Gastrocnemius medialis (tissue), 4 donors: Measurements from ENCODE around the gene TOPORS. TPM values are rescaled to one million over a fixed set of nuclear protein-coding genes. Genes with fewer than 3 reads are reported as not detected.

Experiments used
- ATAC-seq, 2 donors: fragments of 150-250 bp; one replicate each; pipeline ENCODE4 v1.9.1; 2016
- DNase-seq, 2 donors: peaks; one replicate each; pipeline ENCODE4 v3.0.0-alpha.2; 2019
- H3K27ac ChIP-seq, 4 donors: fragments of 200-600 bp; sonication (generic); 1 replicate in 1 of 4; 2 replicates in 3 of 4; pipeline ENCODE4 v1.5.1; 2016 to 2018; ENCODE audit warnings: mild to moderate bottlenecking in 2 of 4, moderate library complexity in 1 of 4
- H3K27me3 ChIP-seq, 3 donors: fragments of 200-600 bp; sonication (generic) in 2 of 3; 1 replicate in 1 of 3; 2 replicates in 2 of 3; pipeline versions ENCODE4 v1.5.1 to v1.6.0; 2016 to 2019; ENCODE audit warnings: mild to moderate bottlenecking in 1 of 3, moderate library complexity in 1 of 3
- H3K36me3 ChIP-seq, 2 donors: fragments of 200-600 bp; sonication (generic) in 1 of 2; one replicate each; pipeline ENCODE4 v1.5.1; 2017 to 2018
- H3K4me1 ChIP-seq, 2 donors: fragments of 200-600 bp; sonication (generic) in 1 of 2; one replicate each; pipeline ENCODE4 v1.5.1; 2016 to 2017; ENCODE audit warnings: mild to moderate bottlenecking in 2 of 2
- H3K4me3 ChIP-seq, 4 donors: fragments of 200-600 bp; sonication (generic) in 3 of 4; 1 replicate in 1 of 4; 2 replicates in 3 of 4; pipeline ENCODE4 v1.5.1; 2016 to 2019; ENCODE audit warnings: mild to moderate bottlenecking in 2 of 4
- H3K9me3 ChIP-seq, 3 donors: fragments of 200-600 bp; sonication (generic) in 2 of 3; 1 replicate in 1 of 3; 2 replicates in 2 of 3; pipeline ENCODE4 v1.5.1; 2016 to 2019
- CTCF ChIP-seq, 5 experiments: fragments of 450-650 bp in 3 of 5; fragments of 200-600 bp in 2 of 5; sonication (generic) in 2 of 5; IDR thresholded peaks in 4 of 5; conservative IDR thresholded peaks in 1 of 5; 1 replicate in 4 of 5; 2 replicates in 1 of 5; pipeline ENCODE4 v1.5.1; 2016 to 2019; ENCODE audit warnings: antibody characterized with exemption in 5 of 5, mild to moderate bottlenecking in 3 of 5, moderate library complexity in 3 of 5
- POLR2A ChIP-seq, 2 donors: fragments of 450-650 bp; IDR thresholded peaks; one replicate each; pipeline ENCODE4 v1.6.1; 2017; ENCODE audit warnings: antibody characterized with exemption in 2 of 2, mild to moderate bottlenecking in 2 of 2, moderate library complexity in 2 of 2
- in situ Hi-C, 4 donors: fragments of 200-750 bp; cut with MboI; loops; one replicate each; pipeline versions ENCODE4 v1.15.0 to v1.8.0; 2017; ENCODE audit warnings: low sequenced_read_pairs in 4 of 4
- intact Hi-C: fragments of 100-400 bp; cut with DNase I; formaldehyde crosslinking; loops from one replicate; pipeline ENCODE4 v1.15.1; 2023; ENCODE audit warnings: low total_unique reads
- total RNA-seq, 4 donors: library from RNA; depleted of rRNA; stranded (reverse); fragments of >200 nt; gene quantifications; one replicate each; pipeline versions ENCODE4 v1.1.0 to v1.2.3, GENCODE V29; 2016

Gene TOPORS
- total RNA-seq, 4 donors from 2014 or later = 7.7 to 15.2 (median 14.5) TPM

DNA sequence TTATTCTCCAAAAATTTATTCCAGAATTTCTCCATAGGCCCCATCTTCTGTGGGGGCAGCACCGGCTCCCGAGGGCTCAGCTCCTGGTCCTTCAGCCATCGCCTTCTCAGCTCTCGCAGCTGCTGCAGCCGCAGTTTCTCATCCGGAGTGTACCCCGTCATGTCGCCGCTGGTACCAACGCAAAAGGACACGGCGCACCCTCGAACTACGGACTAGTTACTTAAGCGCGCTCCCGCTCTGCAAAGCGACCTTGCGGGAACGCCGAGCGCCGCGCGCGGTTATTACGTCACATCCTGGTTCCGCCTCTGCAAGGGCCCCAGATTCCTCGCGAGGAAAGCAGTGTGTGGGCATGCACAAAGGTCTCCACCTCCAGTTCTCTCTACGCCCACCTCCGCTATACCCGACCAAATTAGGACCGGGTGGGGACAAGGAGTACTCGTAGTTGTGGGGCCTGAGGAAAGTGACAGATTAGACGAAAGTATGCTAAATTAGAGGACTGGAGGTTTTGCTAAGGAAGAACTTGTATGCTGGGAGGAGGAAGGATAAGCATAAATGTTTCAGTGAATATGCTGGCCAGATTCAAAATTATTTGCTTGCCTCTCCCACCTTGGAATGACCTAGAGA, 20.6 kb upstream of the TOPORS start, which contains the start of gene NDUFB6:
TSS of gene NDUFB6 (minus strand) at position 260 of the 624 bp plus-strand sequence. CDS start at position 161, 99 bp downstream.
- intact Hi-C loops = loop anchor here (1.0 to 2.0 kb wide), 5 partner anchors 21 to 428 kb away; partner anchors contain the start of genes APTX, RIGI, SMIM27 and TOPORS
- ATAC-seq = peak; percentile 96 to 97

DNA sequence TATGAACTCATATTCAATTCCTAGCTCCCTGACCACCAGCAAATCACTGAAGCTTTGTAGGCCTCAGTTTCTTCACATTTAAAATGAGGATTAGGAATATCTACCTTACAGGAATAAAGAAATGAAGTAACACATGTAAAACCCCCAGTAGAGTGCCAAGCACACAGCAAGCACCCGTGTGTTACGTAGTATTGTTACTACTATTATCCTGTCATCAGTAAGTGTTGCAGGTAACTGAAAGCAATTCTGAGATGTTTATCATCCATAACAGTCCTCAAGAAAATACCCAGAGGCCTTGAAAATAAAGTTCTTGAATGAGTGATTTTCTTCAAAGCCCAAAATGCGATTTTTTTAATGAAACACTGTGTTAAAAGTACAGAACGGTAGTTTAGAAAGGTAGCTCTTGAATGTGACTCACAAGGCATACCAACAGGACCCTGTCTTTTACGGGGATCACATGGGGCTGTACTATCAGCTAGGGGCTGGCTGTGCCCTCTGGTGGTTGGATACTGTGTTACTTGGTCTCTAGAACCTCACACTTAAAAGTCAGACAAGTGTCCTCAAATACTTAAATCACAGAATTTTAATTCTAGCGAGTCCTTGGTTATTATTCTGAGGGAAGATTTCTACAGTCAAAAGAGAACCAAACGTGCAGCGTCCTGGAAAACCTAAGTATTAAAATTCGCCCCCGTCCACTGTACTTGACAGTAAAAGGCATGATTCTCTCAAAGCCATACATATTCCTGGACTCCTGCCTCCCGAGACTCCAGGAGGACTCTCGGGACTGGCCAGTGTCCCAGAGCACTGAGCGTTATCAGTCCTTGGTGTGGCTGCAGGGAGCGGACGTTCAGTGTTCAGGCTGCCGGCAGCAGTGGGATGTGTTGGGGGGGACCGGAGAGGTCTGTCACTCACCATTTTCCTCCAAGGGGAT, 19.8 kb upstream of the TOPORS start:
- H3K4me1 ChIP-seq = peaks cover 13 to 16% of the 10 kb centered on the region in 2 donors
- H3K27me3 ChIP-seq = no peaks in the 10 kb centered on the region
- H3K9me3 ChIP-seq = no peaks in the 10 kb centered on the region
- TF ChIP-seq CTCF (IDR thresholded peaks at IDR 0.05 in 4 of 5, conservative IDR thresholded peaks at IDR 0.05 in 1 of 5) (peak; percentile 33 to 60 (median 53)), POLR2A (IDR thresholded peaks at IDR 0.05) (no peak)
- peak; percentile 23 to 48 for DNase-seq
- in situ Hi-C loops (loop anchor here in 1 of 4 donors (5.0 kb wide), 1 partner anchor 430 kb away; the partner anchor contains the start of gene APTX), intact Hi-C loops (loop anchor here (2.0 kb wide), 2 partner anchors 45 to 193 kb away; partner anchors contain the start of gene RIGI)
- peak overlapping the region; percentile 75 to 96 (median 86) for H3K4me3 ChIP-seq
- peak overlapping the region; percentile 86 to 95 (median 87) for H3K27ac ChIP-seq
- no peaks in the 10 kb centered on the region for H3K36me3 ChIP-seq
- ATAC-seq = peak; percentile 79 to 82

More for the DNA sequence above, 20.6 kb upstream of the TOPORS start, which contains the start of gene NDUFB6:
- TF ChIP-seq CTCF (IDR thresholded peaks at IDR 0.05 in 4 of 5, conservative IDR thresholded peaks at IDR 0.05 in 1 of 5) (no peak), POLR2A (IDR thresholded peaks at IDR 0.05) (peak; percentile 58 to 59)
- H3K27ac ChIP-seq = peak within 1 kb of the TSS; percentile 86 to 95 (median 87)
- H3K27me3 ChIP-seq = no peaks in the 10 kb centered on the region
- peak; percentile 83 to 89 for DNase-seq
- no peaks in the 10 kb centered on the region for H3K36me3 ChIP-seq
- H3K4me3 ChIP-seq = peak within 1 kb of the TSS; percentile 75 to 96 (median 86)
- no peaks in the 10 kb centered on the region for H3K9me3 ChIP-seq
- peaks cover 13 to 16% of the 10 kb centered on the region in 2 donors for H3K4me1 ChIP-seq
- in situ Hi-C loops = loop anchor here in 1 of 4 donors (5.0 kb wide), 1 partner anchor 429 kb away; the partner anchor contains the start of gene APTX

DNA sequence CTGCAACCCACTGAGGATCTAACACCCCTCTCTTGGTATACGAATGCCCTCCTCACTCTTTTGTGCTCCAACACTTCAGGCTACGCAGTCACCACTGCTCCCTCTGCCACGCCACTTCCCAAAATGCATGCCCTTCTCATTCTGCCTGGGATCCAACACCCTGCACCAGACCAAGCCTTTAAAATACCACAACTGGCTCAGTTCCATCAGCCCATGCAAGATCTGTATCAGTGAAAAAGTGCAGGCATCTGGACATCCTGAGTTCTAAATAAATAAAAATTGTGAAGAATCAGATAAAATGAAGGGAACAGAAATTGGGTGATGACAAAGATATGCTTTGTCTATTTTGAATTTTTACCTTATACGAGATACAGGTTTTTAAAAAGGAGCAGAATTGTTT, 17.9 kb upstream of the TOPORS start:
- peaks cover 0 to 16% of the 10 kb centered on the region in 2 donors for H3K36me3 ChIP-seq
- H3K9me3 ChIP-seq = no peaks in the 10 kb centered on the region
- no peak overlapping the region for H3K4me3 ChIP-seq
- in situ Hi-C loops = loop anchor here in 1 of 4 donors (5.0 kb wide), 1 partner anchor 432 kb away; the partner anchor contains the start of gene APTX
- no peak for DNase-seq
- TF ChIP-seq POLR2A (IDR thresholded peaks at IDR 0.05) (no peak), CTCF (IDR thresholded peaks at IDR 0.05 in 4 of 5, conservative IDR thresholded peaks at IDR 0.05 in 1 of 5) (no peak)
- intact Hi-C loops = no loop called here
- peaks cover 13 to 16% of the 10 kb centered on the region in 2 donors for H3K4me1 ChIP-seq
- no peaks in the 10 kb centered on the region for H3K27me3 ChIP-seq
- no peak for ATAC-seq
- peak overlapping the region in 1 of 4 donors; percentile 11 for H3K27ac ChIP-seq

DNA sequence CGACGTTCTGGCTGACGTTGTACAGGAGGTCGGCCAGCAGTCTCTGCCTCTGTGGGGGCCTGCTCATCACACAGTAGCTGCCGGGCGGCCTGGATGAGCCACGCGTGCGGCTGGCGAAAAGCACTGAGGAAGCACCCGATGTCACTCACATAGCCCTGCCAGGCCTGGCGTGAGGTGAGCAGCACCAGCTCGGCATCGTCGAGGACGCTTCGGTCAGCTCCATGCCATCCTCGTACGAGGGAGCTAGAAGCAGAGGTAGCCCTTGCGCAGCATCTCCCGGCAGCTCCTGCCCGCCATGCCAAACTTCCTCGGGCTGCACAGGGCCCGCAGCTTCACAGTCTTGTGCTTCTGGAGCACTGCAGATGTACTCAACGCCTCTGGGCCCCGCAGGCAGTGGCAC, 14.4 kb upstream of the TOPORS start:
- TF ChIP-seq POLR2A (IDR thresholded peaks at IDR 0.05) = no peak
- no peak for TF ChIP-seq CTCF (IDR thresholded peaks at IDR 0.05 in 4 of 5, conservative IDR thresholded peaks at IDR 0.05 in 1 of 5)
- Histone ChIP-seq H3K36me3 (peaks cover 0 to 29% of the 10 kb centered on the region in 2 donors), H3K4me1 (peaks cover 11 to 13% of the 10 kb centered on the region in 2 donors), H3K27me3 (no peaks in the 10 kb centered on the region), H3K9me3 (no peaks in the 10 kb centered on the region), H3K4me3 (no peak overlapping the region), H3K27ac (no peak overlapping the region)
- in situ Hi-C loops (loop anchor here in 1 of 4 donors (10.0 kb wide), 1 partner anchor 62 kb away; no protein-coding TSS in a partner anchor), intact Hi-C loops (no loop called here)
- ATAC-seq (no peak), DNase-seq (no peak)
